Jurkat, Clone E6-1 (cell line): ENCODE data around the gene STARD10.

Experiments
- DNase-seq: peaks from one replicate; pipeline ENCODE4 v3.0.0-alpha.2; 2011; ENCODE audit warnings: low read depth, low spot score
- H3K4me3 ChIP-seq: 2 replicates; pipeline ENCODE4 v1.5.1; 2011; ENCODE audit warnings: mild to moderate bottlenecking, low read length, control low read depth, moderate library complexity

The STARD10 gene

DNA sequence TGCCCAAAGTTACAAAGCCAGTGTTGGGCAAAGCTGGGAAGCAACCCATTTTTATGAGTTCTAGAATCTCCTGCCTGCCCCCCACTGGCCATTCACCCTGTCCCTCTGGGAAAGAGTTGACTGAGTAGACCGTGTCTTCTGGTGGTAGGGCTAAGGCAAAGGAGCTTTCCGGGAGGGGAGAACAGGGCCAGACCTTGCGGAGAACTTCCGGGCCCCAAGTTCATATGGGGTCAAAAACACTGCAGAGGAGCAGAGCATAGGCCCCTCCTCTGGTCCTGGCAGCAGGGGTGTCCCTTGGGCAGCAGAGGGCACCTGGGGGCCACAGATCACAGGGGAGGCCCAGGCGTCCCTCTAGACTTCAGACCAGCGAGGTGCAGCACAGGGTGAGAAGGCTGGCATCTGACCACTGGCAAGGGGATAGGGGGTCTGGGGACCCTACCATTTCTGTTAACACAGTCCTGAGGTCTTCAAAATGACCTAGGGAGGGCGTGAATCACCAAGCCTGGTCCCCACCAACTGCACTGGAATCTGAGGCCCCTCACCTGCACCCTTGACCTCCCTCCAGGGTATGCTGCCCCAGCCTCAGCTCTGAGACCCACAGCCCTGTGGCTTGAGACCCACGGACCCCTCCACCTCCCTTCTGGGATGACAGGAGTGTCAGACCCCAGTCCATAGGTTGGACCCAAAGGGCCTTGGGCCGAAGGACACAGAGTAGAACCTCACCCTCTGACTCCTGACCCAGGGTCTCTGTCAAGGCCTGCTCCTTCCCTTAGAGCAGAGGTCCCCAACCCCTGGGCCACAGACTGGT is 40.3 kb downstream of the STARD10 start:
- no peak for DNase-seq
- no peak overlapping the region for H3K4me3 ChIP-seq

GRCh38 chr11:72752088-72752914 is 41.5 kb downstream of the STARD10 start, which contains the start of gene ARAP1:
Gene ARAP1, minus strand, starts transcription at chr11:72752408. Its CDS starts 25,280 bp downstream, at chr11:72727128.
- peak within 1 kb of the TSS; percentile 85 for H3K4me3 ChIP-seq
- DNase-seq, result peak; percentile 66

GRCh38 chr11:72751116-72752087 is 42.4 kb downstream of the STARD10 start:
- DNase-seq, result no peak
- H3K4me3 ChIP-seq, result peak overlapping the region; percentile 85

GRCh38 chr11:72750556-72751115 is 43.2 kb downstream of the STARD10 start:
- no peak for DNase-seq

GRCh38 chr11:72750086-72750485 is 43.8 kb downstream of the STARD10 start:
- H3K4me3 ChIP-seq, result no peak overlapping the region
- DNase-seq, result no peak

More at GRCh38 chr11:72750556-72751115, 43.2 kb downstream of the STARD10 start:
- H3K4me3 ChIP-seq, result no peak overlapping the region

- H3K4me3 ChIP-seq, result no peak overlapping the region
- no peak for DNase-seq
Observed at GRCh38 chr11:72747289-72747855, 46.5 kb downstream of the STARD10 start.

DNA sequence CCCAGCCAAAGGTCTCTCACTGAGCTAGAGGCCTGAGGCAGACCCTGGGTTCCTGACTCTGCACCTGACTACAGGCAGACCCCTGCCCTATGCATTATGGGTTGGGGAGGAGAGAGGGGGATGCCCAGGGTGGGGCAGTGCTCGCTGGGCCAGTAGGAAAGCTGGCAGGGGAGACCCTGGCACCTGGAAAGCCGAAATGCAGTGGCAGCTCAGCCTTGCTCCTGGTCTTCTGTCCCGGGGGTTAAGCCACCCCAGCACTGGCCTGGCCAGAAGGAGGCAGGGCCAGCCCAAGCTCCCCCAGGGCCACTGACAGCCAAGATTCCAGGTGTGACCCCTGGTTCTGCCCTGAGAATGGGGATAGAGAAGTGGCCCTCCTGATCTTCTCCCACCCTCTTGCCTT is 47.0 kb downstream of the STARD10 start:
- no peak for DNase-seq
- H3K4me3 ChIP-seq, result no peak overlapping the region

GRCh38 chr11:72745925-72746550 is 47.8 kb downstream of the STARD10 start:
- no peak for DNase-seq
- no peak overlapping the region for H3K4me3 ChIP-seq

GRCh38 chr11:72745511-72745910 is 48.3 kb downstream of the STARD10 start:
- no peak for DNase-seq
- H3K4me3 ChIP-seq, result no peak overlapping the region

GRCh38 chr11:72744474-72744873 is 49.4 kb downstream of the STARD10 start:
- no peak for DNase-seq
- H3K4me3 ChIP-seq, result no peak overlapping the region

DNA sequence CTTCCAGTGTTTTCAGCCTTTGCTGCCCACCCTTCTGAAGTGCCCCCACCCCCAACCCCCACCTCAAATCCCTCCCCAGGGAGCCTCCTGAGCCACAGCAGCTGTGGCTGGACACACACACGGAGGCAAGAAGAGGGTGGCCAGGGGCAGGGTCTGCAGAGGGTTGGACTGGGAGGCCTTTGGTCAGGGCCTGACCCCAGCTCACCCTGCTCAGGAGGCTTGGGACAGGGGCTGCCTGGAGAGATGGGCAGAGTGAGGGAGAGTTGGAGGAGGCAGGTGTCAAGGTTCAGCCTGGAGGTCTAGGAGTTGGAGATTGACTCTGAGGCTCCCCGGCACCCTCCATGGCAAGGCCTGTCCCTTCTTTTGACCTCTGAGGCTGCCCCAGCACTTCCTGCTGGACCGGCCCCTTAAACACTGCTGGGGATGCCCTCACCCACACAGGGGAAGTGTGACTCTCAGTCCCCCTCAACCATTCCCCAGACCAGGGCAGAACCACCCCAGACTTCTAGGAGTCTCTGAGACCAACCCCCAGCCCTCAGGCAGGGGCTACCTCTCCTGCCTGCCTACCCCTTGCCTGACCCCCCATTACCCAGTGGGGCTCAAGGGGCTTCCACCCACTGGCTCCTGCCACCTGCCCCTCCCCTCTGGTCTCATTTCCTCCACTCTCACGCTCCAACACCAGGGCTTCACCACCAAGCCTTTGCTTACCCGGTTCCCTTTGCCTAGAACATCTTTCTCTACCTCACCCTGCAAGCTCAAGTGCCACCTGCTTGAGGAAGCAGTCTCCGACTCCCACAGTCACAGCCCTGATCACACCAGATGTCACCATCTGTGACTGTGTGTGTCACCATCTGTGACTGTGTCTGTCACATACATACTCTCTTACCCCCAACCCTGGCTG is 50.3 kb downstream of the STARD10 start:
- H3K4me3 ChIP-seq, result no peak overlapping the region
- DNase-seq, result peak; percentile 29

GRCh38 chr11:72742513-72743320 is 51.1 kb downstream of the STARD10 start:
- H3K4me3 ChIP-seq, result no peak overlapping the region
- DNase-seq, result no peak

GRCh38 chr11:72741849-72742512 is 51.9 kb downstream of the STARD10 start:
- DNase-seq, result no peak
- no peak overlapping the region for H3K4me3 ChIP-seq

GRCh38 chr11:72741429-72741833 is 52.4 kb downstream of the STARD10 start:
- H3K4me3 ChIP-seq, result no peak overlapping the region
- DNase-seq, result no peak

- no peak overlapping the region for H3K4me3 ChIP-seq
- no peak for DNase-seq
Observed at GRCh38 chr11:72740562-72741428, 53.1 kb downstream of the STARD10 start.
